Lower leg skin (tissue), 3 donors: ENCODE measurements around the gene CNIH1.

Experiments
- CTCF ChIP-seq, 3 donors: fragments of 450-650 bp; IDR thresholded peaks; one replicate each; pipeline ENCODE4 v1.5.1; 2016; ENCODE audit warnings: antibody characterized with exemption in 3 of 3, mild to moderate bottlenecking in 3 of 3, moderate library complexity in 2 of 3
- POLR2A ChIP-seq, 2 donors: fragments of 450-650 bp; IDR thresholded peaks; one replicate each; pipeline ENCODE4 v1.6.1; 2016 to 2017; ENCODE audit warnings: antibody characterized with exemption in 2 of 2, mild to moderate bottlenecking in 1 of 2, moderate library complexity in 1 of 2

GRCh38 chr14:54480830-54481562 is 39.8 kb upstream of the CNIH1 start:
- no peak for TF ChIP-seq CTCF (IDR thresholded peaks at IDR 0.05)
- TF ChIP-seq POLR2A (IDR thresholded peaks at IDR 0.05), result no peak
